Stimulated activated CD8-positive, alpha-beta memory T cell treated with anti-CD3 and anti-CD28 coated beads, Interleukin-7, amount 100 ng/mL, for 4 hours (primary cell): Measurements from ENCODE around the gene KLHL1.

Experiments used
- DNase-seq, 2 donors: peaks; one replicate each; pipeline ENCODE4 v3.0.0-alpha.2; 2020; ENCODE audit warnings: low read depth in 2 of 2

Gene KLHL1

GRCh38 chr13:69683921-69684686 is 424.1 kb downstream of the KLHL1 start:
- no peak for DNase-seq

GRCh38 chr13:69681722-69682121 is 426.5 kb downstream of the KLHL1 start:
- no peak for DNase-seq

- DNase-seq: no peak
Measured at GRCh38 chr13:69677343-69677742, 430.9 kb downstream of the KLHL1 start.

GRCh38 chr13:69676286-69676685 is 432.0 kb downstream of the KLHL1 start:
- no peak for DNase-seq

- DNase-seq: no peak
Measured at GRCh38 chr13:69660155-69660554, 448.1 kb downstream of the KLHL1 start.

GRCh38 chr13:69657676-69658075 is 450.6 kb downstream of the KLHL1 start:
- DNase-seq: no peak

- no peak for DNase-seq
Measured at GRCh38 chr13:69654392-69654791, 453.9 kb downstream of the KLHL1 start.
